Esophagus muscularis mucosa (tissue), 3 donors: ENCODE measurements around the gene UPF1.

Experiments used
- CTCF ChIP-seq, 3 experiments: fragments of 200-600 bp in 2 of 3; fragments of 450-650 bp in 1 of 3; sonication (generic) in 2 of 3; IDR thresholded peaks; one replicate each; pipeline ENCODE4 v1.5.1; 2017 to 2019; ENCODE audit warnings: antibody characterized with exemption in 3 of 3, mild to moderate bottlenecking in 2 of 3, moderate library complexity in 1 of 3
- POLR2A ChIP-seq: fragments of 450-650 bp; IDR thresholded peaks from one replicate; pipeline ENCODE4 v1.6.1; 2017; ENCODE audit warnings: antibody characterized with exemption, moderate library complexity, mild to moderate bottlenecking, low read depth

- no peak for TF ChIP-seq POLR2A
- TF ChIP-seq CTCF (IDR thresholded peaks at IDR 0.05), result no peak
Measured at GRCh38 chr19:18861917-18862316, 30.2 kb downstream of the UPF1 start.
